Rectal smooth muscle tissue (tissue), 1 donor: ENCODE results near the gene SPRR2G.

ENCODE experiments used
- H3K27ac ChIP-seq: one replicate; pipeline ENCODE4 v1.7.0; 2013; ENCODE audit warnings: low read depth, low read length, inconsistent platforms
- H3K27me3 ChIP-seq: one replicate; pipeline ENCODE4 v1.7.0; 2013; ENCODE audit warnings: low read length; ENCODE audit not compliant: control insufficient read depth, insufficient read depth
- H3K36me3 ChIP-seq: one replicate; pipeline ENCODE4 v1.7.0; 2013; ENCODE audit warnings: low read length; ENCODE audit not compliant: control insufficient read depth, insufficient read depth
- H3K4me1 ChIP-seq: one replicate; pipeline ENCODE4 v1.7.0; 2013; ENCODE audit warnings: low read length; ENCODE audit not compliant: control insufficient read depth, insufficient read depth
- H3K4me3 ChIP-seq: one replicate; pipeline ENCODE4 v1.7.0; 2013; ENCODE audit warnings: low read length
- H3K9ac ChIP-seq: one replicate; pipeline ENCODE4 v1.7.0; 2013; ENCODE audit warnings: low read length

Gene SPRR2G

GRCh38 chr1:153100245-153100644 lies 50.4 kb downstream of the SPRR2G start:
- H3K9ac ChIP-seq = no peak overlapping the region
- no peaks in the 10 kb centered on the region for H3K27me3 ChIP-seq
- no peak overlapping the region for H3K4me3 ChIP-seq
- H3K27ac ChIP-seq = no peak overlapping the region
- no peaks in the 10 kb centered on the region for H3K36me3 ChIP-seq
- H3K4me1 ChIP-seq = no peaks in the 10 kb centered on the region
